Adrenal gland (tissue), 12 donors: ENCODE data around the gene HYAL1. TPM values are rescaled to one million over a fixed set of nuclear protein-coding genes. Genes with fewer than 3 reads are reported as not detected.

Experiments used
- DNase-seq, 7 donors: peaks; one replicate each; pipeline ENCODE4 v3.0.0-alpha.2; 2019 to 2020
- H3K27ac ChIP-seq, 5 donors: fragments of 200-600 bp; sonication (generic) in 4 of 5; 1 replicate in 3 of 5; 2 replicates in 2 of 5; pipeline versions ENCODE4 v1.5.1 to v1.8.0; 2016 to 2020; ENCODE audit warnings: mild to moderate bottlenecking in 1 of 5
- H3K27me3 ChIP-seq: fragments of 200-600 bp; 2 replicates; pipeline ENCODE4 v1.8.0; 2021
- H3K36me3 ChIP-seq, 2 donors: fragments of 200-600 bp; replicated peaks in 1 of 2; 1 replicate in 1 of 2; 2 replicates in 1 of 2; pipeline versions ENCODE4 v1.5.1 to v1.8.0; 2018 to 2022
- H3K4me1 ChIP-seq, 2 donors: fragments of 200-600 bp; replicated peaks in 1 of 2; 1 replicate in 1 of 2; 2 replicates in 1 of 2; pipeline versions ENCODE4 v1.5.1 to v1.8.0; 2018 to 2021
- H3K4me3 ChIP-seq, 4 donors: fragments of 200-600 bp; sonication (generic) in 3 of 4; one replicate each; pipeline ENCODE4 v1.5.1; 2016 to 2018
- H3K9me3 ChIP-seq, 3 donors: fragments of 200-600 bp; sonication (generic) in 1 of 3; replicated peaks in 1 of 3; 1 replicate in 2 of 3; 2 replicates in 1 of 3; pipeline versions ENCODE4 v1.5.1 to v1.8.0; 2016 to 2021
- POLR2A ChIP-seq, 2 donors: fragments of 450-650 bp; IDR thresholded peaks; one replicate each; pipeline ENCODE4 v1.6.1; 2017; ENCODE audit warnings: antibody characterized with exemption in 2 of 2, mild to moderate bottlenecking in 2 of 2, moderate library complexity in 1 of 2
- WGBS, 4 donors: extraction: QIAGEN DNeasy Blood & Tissue Kit in 2 of 4; methylation state at CpG; one replicate each; pipeline versions ENCODE4 v1.1.5 to v1.1.7; 2013 to 2017; 5-methylcytosine and 5-hydroxymethylcytosine counted together
- intact Hi-C, 2 donors: fragments of 100-400 bp; cut with DNase I; formaldehyde crosslinking; loops; one replicate each; pipeline versions ENCODE4 v1.14.1 to v1.15.0; 2022 to 2023
- polyA plus RNA-seq, 3 donors: library from polyadenylated mRNA; stranded (reverse); fragments of 200-250 nt in 2 of 3; fragments of 350-450 nt in 1 of 3; fragmentation: Illumina TruSeq in 1 of 3; extraction: RNeasy Lipid Tissue Mini Kit (QIAGEN cat#74804) in 1 of 3; gene quantifications; one replicate each; pipeline ENCODE4 v1.2.3, GENCODE V29; 2013 to 2014
- total RNA-seq, 9 donors: library from RNA; depleted of rRNA in 4 of 9; stranded (reverse); fragments of >200 nt in 4 of 9; fragments of 120-200 nt in 1 of 9; fragmentation: NEBNext Ultra II Directional in 1 of 9; extraction: Animal tissue kit (Norgen Biotek cat#: 25700) in 1 of 9; gene quantifications; one replicate each; pipeline versions ENCODE4 v1.1.0 to v1.2.4, GENCODE V29; 2013 to 2023
- TF ChIP-seq, protein P1 (sequence below), 6 experiments: fragments of 450-650 bp in 4 of 6; fragments of 200-600 bp in 2 of 6; sonication (generic) in 1 of 6; IDR thresholded peaks; 1 replicate in 5 of 6; 2 replicates in 1 of 6; pipeline versions ENCODE4 v1.5.1 to v1.8.0; 2016 to 2021; ENCODE audit warnings: antibody characterized with exemption in 6 of 6, mild to moderate bottlenecking in 2 of 6, moderate library complexity in 1 of 6
- donor health status: healthy with polysubstance abuse.
- donor health status: Bipolar disorder and iron deficiency.
- donor health status: DM: yes; HTN: yes; CAD: no.
- donor health status: DM: no; HTN: no; CAD: no.
- donor health status: DM: no; HTN: no; CAD: no.
- donor health status: DM: yes; HTN: yes; CAD: no.

HYAL1 gene
- total and polyA plus RNA-seq, 12 donors: 3.2 to 50.5 (median 28.2) TPM

DNA sequence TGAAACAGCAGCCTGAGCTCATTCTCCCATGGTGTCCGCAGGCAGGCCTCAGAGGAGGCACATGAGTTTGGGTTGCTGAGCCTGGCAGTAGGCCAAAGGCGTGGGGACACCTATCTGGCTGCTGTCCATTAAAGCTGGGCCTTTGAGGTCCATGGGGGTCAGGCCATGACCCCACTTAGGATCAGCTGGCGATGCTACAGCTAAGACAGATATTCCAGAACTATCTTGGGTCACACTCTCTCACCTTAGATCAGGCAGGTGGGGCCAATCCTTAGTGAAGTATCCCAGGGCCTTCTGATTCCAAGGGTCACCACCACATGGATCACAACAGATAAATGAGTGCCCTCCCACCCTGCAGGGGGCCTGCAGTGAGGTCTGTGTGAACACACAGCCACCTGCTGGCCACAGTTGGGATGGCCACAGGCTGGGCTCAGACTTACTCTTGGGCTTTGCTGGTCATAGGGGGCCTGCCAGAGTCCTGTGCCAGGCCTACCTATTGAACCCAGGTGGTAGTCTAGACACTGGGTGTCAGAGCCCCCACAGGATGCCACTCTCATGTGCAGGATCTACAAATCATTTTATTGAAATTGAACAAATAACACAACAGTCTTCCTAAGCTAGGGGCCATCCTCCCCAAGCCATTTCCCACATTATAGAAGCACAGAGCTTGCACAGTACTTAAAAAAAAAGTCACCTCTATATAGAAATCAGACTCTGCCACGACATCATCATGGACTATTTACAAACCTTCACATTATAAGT lies 21.2 kb upstream of the HYAL1 start:
- peaks cover 29 to 60% of the 10 kb centered on the region in 2 donors for H3K4me1 ChIP-seq
- H3K4me3 ChIP-seq: no peak overlapping the region
- peak overlapping the region; percentile 14 to 98 (median 94) for H3K27ac ChIP-seq
- 8 to 45% (median 37%) methylated on average over 1 to 4 of the region's 4 CpGs for WGBS, 4 donors
- no peaks in the 10 kb centered on the region for H3K9me3 ChIP-seq
- H3K36me3 ChIP-seq: peaks cover 0 to 21% of the 10 kb centered on the region in 2 donors
- DNase-seq: peak; percentile 64 to 89 (median 78)
- no peaks in the 10 kb centered on the region for H3K27me3 ChIP-seq
- TF ChIP-seq POLR2A (IDR thresholded peaks at IDR 0.05): no peak
- TF ChIP-seq, protein P1, sequence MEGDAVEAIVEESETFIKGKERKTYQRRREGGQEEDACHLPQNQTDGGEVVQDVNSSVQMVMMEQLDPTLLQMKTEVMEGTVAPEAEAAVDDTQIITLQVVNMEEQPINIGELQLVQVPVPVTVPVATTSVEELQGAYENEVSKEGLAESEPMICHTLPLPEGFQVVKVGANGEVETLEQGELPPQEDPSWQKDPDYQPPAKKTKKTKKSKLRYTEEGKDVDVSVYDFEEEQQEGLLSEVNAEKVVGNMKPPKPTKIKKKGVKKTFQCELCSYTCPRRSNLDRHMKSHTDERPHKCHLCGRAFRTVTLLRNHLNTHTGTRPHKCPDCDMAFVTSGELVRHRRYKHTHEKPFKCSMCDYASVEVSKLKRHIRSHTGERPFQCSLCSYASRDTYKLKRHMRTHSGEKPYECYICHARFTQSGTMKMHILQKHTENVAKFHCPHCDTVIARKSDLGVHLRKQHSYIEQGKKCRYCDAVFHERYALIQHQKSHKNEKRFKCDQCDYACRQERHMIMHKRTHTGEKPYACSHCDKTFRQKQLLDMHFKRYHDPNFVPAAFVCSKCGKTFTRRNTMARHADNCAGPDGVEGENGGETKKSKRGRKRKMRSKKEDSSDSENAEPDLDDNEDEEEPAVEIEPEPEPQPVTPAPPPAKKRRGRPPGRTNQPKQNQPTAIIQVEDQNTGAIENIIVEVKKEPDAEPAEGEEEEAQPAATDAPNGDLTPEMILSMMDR (IDR thresholded peaks at IDR 0.05): peak; percentile 77 to 93 (median 85)
- intact Hi-C loops: loop anchor here in 1 of 2 donors (5.0 kb wide), 1 partner anchor 52 kb away; no protein-coding TSS in a partner anchor

DNA sequence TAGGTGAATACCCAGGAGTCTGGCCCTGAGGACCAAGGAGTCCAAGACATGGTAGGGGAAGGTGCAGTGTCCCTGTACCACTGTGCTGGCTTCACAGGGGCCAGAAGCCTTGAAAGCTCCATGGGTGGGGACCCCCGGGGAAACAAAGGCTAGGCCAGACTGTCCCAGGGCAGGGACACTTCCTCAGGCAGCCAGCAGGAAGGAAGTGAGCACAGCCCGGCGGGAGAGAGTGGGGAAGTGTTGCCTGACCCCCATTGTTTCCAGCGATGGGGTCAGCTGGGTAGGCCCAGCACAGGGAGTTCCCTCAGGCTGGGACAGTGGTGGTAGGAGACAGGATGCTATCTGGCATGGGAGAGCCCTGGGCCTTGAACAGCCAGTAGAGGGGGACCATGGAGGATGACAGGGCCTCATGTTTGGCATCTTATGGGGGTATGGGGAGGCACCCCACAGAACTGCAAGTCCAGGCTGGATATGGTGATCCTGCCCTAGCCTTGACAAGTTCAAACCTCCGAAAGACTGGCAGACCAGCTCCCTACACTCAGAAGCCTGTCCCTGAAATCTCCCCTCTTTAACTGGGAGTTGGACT lies 20.3 kb upstream of the HYAL1 start:
- peaks cover 0 to 22% of the 10 kb centered on the region in 2 donors for H3K36me3 ChIP-seq
- peaks cover 33 to 66% of the 10 kb centered on the region in 2 donors for H3K4me1 ChIP-seq
- TF ChIP-seq, protein P1 (IDR thresholded peaks at IDR 0.05): peak in 2 of 6 experiments; percentile 11 to 31
- no peak for TF ChIP-seq POLR2A (IDR thresholded peaks at IDR 0.05)
- H3K27ac ChIP-seq: peak overlapping the region; percentile 14 to 98 (median 94)
- no peaks in the 10 kb centered on the region for H3K27me3 ChIP-seq
- DNase-seq: peak in 6 of 7 donors; percentile 46 to 80 (median 62)
- H3K4me3 ChIP-seq: no peak overlapping the region
- intact Hi-C loops: loop anchor here in 1 of 2 donors (5.0 kb wide), 1 partner anchor 51 kb away; no protein-coding TSS in a partner anchor
- WGBS, 4 donors: 33 to 64% (median 51%) methylated on average over 1 to 5 of the region's 5 CpGs
- H3K9me3 ChIP-seq: no peaks in the 10 kb centered on the region

DNA sequence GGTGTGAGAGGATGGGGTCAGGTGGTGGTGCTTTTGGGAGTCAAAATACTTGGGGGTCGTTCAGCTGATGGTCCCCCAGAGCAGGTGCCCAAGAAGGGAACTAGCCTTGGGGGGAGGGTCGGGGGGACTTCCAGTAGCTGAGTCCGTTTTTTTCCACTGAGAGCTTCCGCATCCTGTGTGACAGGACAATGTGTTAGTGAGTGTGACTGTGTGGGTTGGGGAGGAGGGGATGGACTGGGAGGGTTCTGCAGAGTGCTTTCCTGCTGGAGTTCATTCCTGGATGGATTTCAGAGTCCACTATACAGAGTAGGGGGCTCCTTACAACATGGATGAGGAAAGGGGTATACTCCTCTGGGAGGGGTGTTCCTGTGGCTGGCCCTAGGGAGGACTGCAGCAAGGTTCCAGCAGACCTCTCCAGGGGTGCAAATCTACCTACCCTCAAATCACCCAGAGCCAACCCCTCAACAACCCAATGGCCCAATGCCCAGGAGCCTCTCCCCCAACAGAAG lies 19.8 kb upstream of the HYAL1 start:
- intact Hi-C loops: loop anchor here in 1 of 2 donors (5.0 kb wide), 1 partner anchor 51 kb away; no protein-coding TSS in a partner anchor
- no peak for TF ChIP-seq POLR2A (IDR thresholded peaks at IDR 0.05)
- TF ChIP-seq, protein P1 (IDR thresholded peaks at IDR 0.05): no peak
- WGBS, 4 donors: 24 to 40% (median 36%) methylated on average over 3 to 4 of the region's 4 CpGs

More for the DNA sequence above, 19.8 kb upstream of the HYAL1 start:
- H3K36me3 ChIP-seq: peaks cover 0 to 28% of the 10 kb centered on the region in 2 donors
- peaks cover 39 to 67% of the 10 kb centered on the region in 2 donors for H3K4me1 ChIP-seq
- no peak overlapping the region for H3K4me3 ChIP-seq
- no peaks in the 10 kb centered on the region for H3K9me3 ChIP-seq
- DNase-seq: peak; percentile 48 to 86 (median 67)
- no peaks in the 10 kb centered on the region for H3K27me3 ChIP-seq
- H3K27ac ChIP-seq: peak overlapping the region; percentile 35 to 98 (median 94)
